Natural killer cell (primary cell): Measurements from ENCODE around the gene PGP. TPM values are rescaled to one million over a fixed set of nuclear protein-coding genes. Genes with fewer than 3 reads are reported as not detected.

Experiments
- ATAC-seq, 3 donors: fragments of 150-1000 bp in 2 of 3; fragments of 200-7000 bp in 1 of 3; cut with Tn5 transposase; 1 replicate in 1 of 3; 2 replicates in 2 of 3; pipeline ENCODE4 v1.10.0; 2021; ENCODE audit warnings: mild to moderate bottlenecking in 2 of 3, moderate library complexity in 2 of 3
- DNase-seq, 2 donors: peaks; one replicate each; pipeline versions ENCODE4 v3.0.0 to v3.0.0-alpha.2; 2013 to 2021; ENCODE audit warnings: mixed read lengths in 1 of 2
- H3K27ac ChIP-seq: one replicate; pipeline ENCODE4 v1.5.1; 2013; ENCODE audit warnings: mild to moderate bottlenecking, low read length
- H3K27me3 ChIP-seq: one replicate; pipeline ENCODE4 v1.6.1; 2013; ENCODE audit warnings: low read length; ENCODE audit not compliant: control insufficient read depth, insufficient read depth
- H3K36me3 ChIP-seq: one replicate; pipeline ENCODE4 v1.6.1; 2013; ENCODE audit warnings: low read length; ENCODE audit not compliant: control insufficient read depth, insufficient read depth
- H3K4me1 ChIP-seq: one replicate; pipeline ENCODE4 v1.6.1; 2013; ENCODE audit warnings: low read length; ENCODE audit not compliant: control insufficient read depth, insufficient read depth
- H3K4me3 ChIP-seq: one replicate; pipeline ENCODE4 v1.5.1; 2013; ENCODE audit warnings: low read length
- H3K9me3 ChIP-seq: one replicate; pipeline ENCODE4 v1.6.1; 2013; ENCODE audit warnings: low read length; ENCODE audit not compliant: control insufficient read depth, insufficient read depth
- H3K27ac Mint-ChIP-seq, 2 donors: one replicate each; pipeline ENCODE4 v1.8.0; 2022; ENCODE audit warnings: mild to moderate bottlenecking in 2 of 2, mixed read lengths in 2 of 2, moderate library complexity in 1 of 2
- H3K27me3 Mint-ChIP-seq, 2 donors: one replicate each; pipeline ENCODE4 v1.8.0; 2022; ENCODE audit warnings: low read depth in 2 of 2, mixed read lengths in 2 of 2
- H3K36me3 Mint-ChIP-seq: one replicate; pipeline ENCODE4 v1.8.0; 2022; ENCODE audit warnings: mixed read lengths
- H3K4me1 Mint-ChIP-seq, 2 donors: one replicate each; pipeline ENCODE4 v1.8.0; 2022; ENCODE audit warnings: mixed read lengths in 2 of 2
- H3K4me3 Mint-ChIP-seq: one replicate; pipeline ENCODE4 v1.8.0; 2022; ENCODE audit warnings: mild to moderate bottlenecking, moderate library complexity, mixed read lengths
- H3K9me3 Mint-ChIP-seq, 2 donors: one replicate each; pipeline ENCODE4 v1.8.0; 2022; ENCODE audit warnings: mixed read lengths in 2 of 2
- WGBS: methylation state at CpG from one replicate; pipeline ENCODE4 v1.1.7; 2013; ENCODE audit warnings: missing lambda C conversion rate; ENCODE audit not compliant: insufficient coverage; 5-methylcytosine and 5-hydroxymethylcytosine counted together
- intact Hi-C: fragments of 100-400 bp; cut with micrococcal nuclease; formaldehyde crosslinking; loops from one replicate; pipeline ENCODE4 v1.14.2; 2022
- total RNA-seq, 4 donors: library from RNA; stranded (reverse); fragments of 120-200 nt in 1 of 4; gene quantifications; one replicate each; pipeline versions ENCODE4 v1.2.3 to v1.2.4, GENCODE V29; 2013 to 2022
- TF ChIP-seq, protein P1 (sequence below): fragments of 200-600 bp; IDR thresholded peaks from one replicate; pipeline ENCODE4 v1.8.0; 2022; ENCODE audit warnings: antibody characterized with exemption

The PGP gene
- total RNA-seq, 3 donors from 2014 or later (not counting 1 experiment from before 2014, with no cell fraction given), result 9.7 to 12.8 (median 12.4) TPM

DNA sequence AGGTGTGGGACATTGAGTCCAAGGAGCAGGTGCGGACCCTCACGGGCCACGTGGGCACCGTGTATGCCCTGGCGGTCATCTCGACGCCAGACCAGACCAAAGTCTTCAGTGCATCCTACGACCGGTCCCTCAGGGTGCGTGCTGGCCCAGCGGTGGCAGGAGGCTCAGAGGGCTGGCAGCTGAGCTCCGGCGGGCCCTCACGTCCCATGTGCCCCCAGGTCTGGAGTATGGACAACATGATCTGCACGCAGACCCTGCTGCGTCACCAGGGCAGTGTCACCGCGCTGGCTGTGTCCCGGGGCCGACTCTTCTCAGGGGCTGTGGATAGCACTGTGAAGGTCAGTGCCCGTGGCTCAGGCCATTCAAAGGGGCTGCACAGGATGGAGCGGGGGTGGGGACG lies 38.6 kb downstream of the PGP start:
- H3K27me3 Mint-ChIP-seq, result no peaks in the 10 kb centered on the region
- no peaks in the 10 kb centered on the region for H3K4me1 Mint-ChIP-seq
- no peaks in the 10 kb centered on the region for H3K36me3 Mint-ChIP-seq
- DNase-seq (no peak), ATAC-seq (no peak)
- Histone ChIP-seq H3K9me3 (no peaks in the 10 kb centered on the region), H3K4me3 (no peak overlapping the region), H3K27me3 (no peaks in the 10 kb centered on the region), H3K4me1 (no peaks in the 10 kb centered on the region), H3K36me3 (peaks cover 40% of the 10 kb centered on the region), H3K27ac (no peak overlapping the region)
- 98% methylated on average over 23 of the region's 23 CpGs for WGBS
- intact Hi-C loops, result no loop called here
- H3K4me3 Mint-ChIP-seq, result no peak overlapping the region
- TF ChIP-seq, protein P1, sequence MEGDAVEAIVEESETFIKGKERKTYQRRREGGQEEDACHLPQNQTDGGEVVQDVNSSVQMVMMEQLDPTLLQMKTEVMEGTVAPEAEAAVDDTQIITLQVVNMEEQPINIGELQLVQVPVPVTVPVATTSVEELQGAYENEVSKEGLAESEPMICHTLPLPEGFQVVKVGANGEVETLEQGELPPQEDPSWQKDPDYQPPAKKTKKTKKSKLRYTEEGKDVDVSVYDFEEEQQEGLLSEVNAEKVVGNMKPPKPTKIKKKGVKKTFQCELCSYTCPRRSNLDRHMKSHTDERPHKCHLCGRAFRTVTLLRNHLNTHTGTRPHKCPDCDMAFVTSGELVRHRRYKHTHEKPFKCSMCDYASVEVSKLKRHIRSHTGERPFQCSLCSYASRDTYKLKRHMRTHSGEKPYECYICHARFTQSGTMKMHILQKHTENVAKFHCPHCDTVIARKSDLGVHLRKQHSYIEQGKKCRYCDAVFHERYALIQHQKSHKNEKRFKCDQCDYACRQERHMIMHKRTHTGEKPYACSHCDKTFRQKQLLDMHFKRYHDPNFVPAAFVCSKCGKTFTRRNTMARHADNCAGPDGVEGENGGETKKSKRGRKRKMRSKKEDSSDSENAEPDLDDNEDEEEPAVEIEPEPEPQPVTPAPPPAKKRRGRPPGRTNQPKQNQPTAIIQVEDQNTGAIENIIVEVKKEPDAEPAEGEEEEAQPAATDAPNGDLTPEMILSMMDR, result no peak
- no peak overlapping the region for H3K27ac Mint-ChIP-seq
- no peaks in the 10 kb centered on the region for H3K9me3 Mint-ChIP-seq

DNA sequence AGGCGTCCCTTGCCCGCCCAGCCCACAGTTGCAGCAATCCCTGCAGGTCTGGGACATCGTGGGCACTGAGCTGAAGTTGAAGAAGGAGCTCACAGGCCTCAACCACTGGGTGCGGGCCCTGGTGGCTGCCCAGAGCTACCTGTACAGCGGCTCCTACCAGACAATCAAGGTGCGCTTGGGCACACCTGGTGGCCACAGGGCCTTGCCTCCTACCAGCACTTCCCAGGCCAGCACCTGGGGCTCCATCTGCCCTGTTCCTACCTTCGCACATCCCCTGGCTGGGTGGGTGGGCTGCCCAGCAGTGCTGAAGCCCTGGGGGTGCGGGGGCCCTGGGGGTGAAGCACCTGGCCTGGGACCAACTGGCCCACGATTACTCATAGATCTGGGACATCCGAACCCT lies 39.2 kb downstream of the PGP start:
- H3K27ac Mint-ChIP-seq, result no peak overlapping the region
- Histone ChIP-seq H3K9me3 (no peaks in the 10 kb centered on the region), H3K4me3 (no peak overlapping the region), H3K27me3 (no peaks in the 10 kb centered on the region), H3K27ac (no peak overlapping the region), H3K36me3 (peaks cover 40% of the 10 kb centered on the region), H3K4me1 (no peaks in the 10 kb centered on the region)
- ATAC-seq (no peak), DNase-seq (no peak)
- intact Hi-C loops, result no loop called here
- no peak overlapping the region for H3K4me3 Mint-ChIP-seq
- H3K36me3 Mint-ChIP-seq, result no peaks in the 10 kb centered on the region
- H3K9me3 Mint-ChIP-seq, result no peaks in the 10 kb centered on the region
- TF ChIP-seq, protein P1, result no peak
- H3K4me1 Mint-ChIP-seq, result no peaks in the 10 kb centered on the region
- WGBS, result 98% methylated on average over 10 of the region's 10 CpGs
- H3K27me3 Mint-ChIP-seq, result no peaks in the 10 kb centered on the region

DNA sequence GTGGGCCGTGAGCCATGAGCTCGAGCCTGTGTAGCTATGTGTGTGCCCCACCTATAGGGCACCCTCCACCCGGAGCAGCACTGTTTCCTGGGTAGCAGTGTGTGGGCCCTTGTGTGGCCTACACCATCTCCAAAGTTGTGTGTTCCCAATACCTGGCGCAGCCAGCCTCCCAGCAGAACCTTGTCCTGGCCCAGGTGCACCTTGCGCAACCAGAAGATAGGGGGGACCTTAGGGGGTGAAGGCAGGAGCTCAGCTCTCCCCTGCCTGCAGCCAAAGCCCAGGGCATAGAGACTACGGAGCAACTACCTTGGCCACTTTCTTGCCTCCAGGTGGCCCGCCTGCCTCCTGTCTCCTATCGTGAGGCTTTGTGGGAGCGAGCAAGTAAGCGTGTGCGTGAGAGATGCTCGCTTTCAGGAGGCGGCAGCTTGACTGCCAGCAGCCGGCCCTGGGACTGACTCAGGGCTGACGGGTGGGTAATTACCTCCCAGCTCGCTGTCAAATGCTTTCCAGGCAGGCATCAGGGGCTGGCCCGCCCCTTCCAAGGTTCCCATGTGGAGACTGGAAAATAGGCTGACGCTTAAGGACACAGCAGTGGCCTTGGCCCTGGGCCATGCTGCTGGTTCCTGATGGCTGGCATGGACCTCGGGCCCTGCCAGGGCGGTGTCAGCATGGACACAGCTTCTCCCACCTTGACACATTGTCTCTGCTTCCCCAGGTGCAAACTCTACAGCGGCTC lies 40.1 kb downstream of the PGP start:
- Histone ChIP-seq H3K27me3 (no peaks in the 10 kb centered on the region), H3K36me3 (peaks cover 40% of the 10 kb centered on the region), H3K27ac (no peak overlapping the region), H3K4me1 (no peaks in the 10 kb centered on the region), H3K4me3 (no peak overlapping the region), H3K9me3 (no peaks in the 10 kb centered on the region)
- TF ChIP-seq, protein P1, result no peak
- Mint-ChIP-seq H3K4me3 (no peak overlapping the region), H3K36me3 (no peaks in the 10 kb centered on the region), H3K27me3 (no peaks in the 10 kb centered on the region), H3K27ac (no peak overlapping the region), H3K9me3 (no peaks in the 10 kb centered on the region), H3K4me1 (no peaks in the 10 kb centered on the region)
- intact Hi-C loops, result no loop called here
- DNase-seq, result no peak
- ATAC-seq, result no peak
- WGBS, result 97% methylated on average over 21 of the region's 21 CpGs

DNA sequence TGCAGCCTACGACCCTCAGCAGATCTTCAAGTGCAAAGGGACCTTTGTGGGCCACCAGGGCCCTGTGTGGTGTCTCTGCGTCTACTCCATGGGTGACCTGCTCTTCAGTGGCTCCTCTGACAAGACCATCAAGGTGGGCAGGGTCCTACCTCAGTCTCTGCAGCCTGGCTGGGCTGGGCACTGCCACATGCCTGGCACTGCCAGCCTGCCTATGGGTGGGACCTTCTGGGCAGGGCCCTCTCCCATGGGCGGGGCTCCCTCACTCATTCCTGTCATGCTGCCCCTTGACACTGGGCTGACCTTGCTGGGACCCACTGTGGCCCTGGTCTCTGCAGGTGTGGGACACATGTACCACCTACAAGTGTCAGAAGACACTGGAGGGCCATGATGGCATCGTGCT lies 40.7 kb downstream of the PGP start:
- Mint-ChIP-seq H3K4me3 (no peak overlapping the region), H3K9me3 (no peaks in the 10 kb centered on the region), H3K36me3 (no peaks in the 10 kb centered on the region), H3K27me3 (no peaks in the 10 kb centered on the region), H3K4me1 (no peaks in the 10 kb centered on the region), H3K27ac (no peak overlapping the region)
- H3K4me1 ChIP-seq, result no peaks in the 10 kb centered on the region
- no peak overlapping the region for H3K4me3 ChIP-seq
- WGBS, result 94% methylated on average over 4 of the region's 4 CpGs
- DNase-seq (no peak), ATAC-seq (no peak)
- no peaks in the 10 kb centered on the region for H3K9me3 ChIP-seq
- no peaks in the 10 kb centered on the region for H3K27me3 ChIP-seq
- TF ChIP-seq, protein P1, result no peak
- intact Hi-C loops, result no loop called here
- no peak overlapping the region for H3K27ac ChIP-seq
- H3K36me3 ChIP-seq, result peaks cover 40% of the 10 kb centered on the region
